Thyroid gland (tissue), 4 donors: Measurements from ENCODE around the gene KERA. TPM values are rescaled to one million over a fixed set of nuclear protein-coding genes. Genes with fewer than 3 reads are reported as not detected.

Experiments
- DNase-seq, 2 donors: peaks; one replicate each; pipeline ENCODE4 v3.0.0-alpha.2; 2019
- H3K27ac ChIP-seq, 3 donors: fragments of 200-600 bp; sonication (generic); 1 replicate in 2 of 3; 2 replicates in 1 of 3; pipeline ENCODE4 v1.5.1; 2016 to 2019; ENCODE audit warnings: mild to moderate bottlenecking in 1 of 3, moderate library complexity in 1 of 3
- H3K27me3 ChIP-seq: fragments of 200-600 bp; sonication (generic); one replicate; pipeline ENCODE4 v1.5.1; 2019
- H3K36me3 ChIP-seq, 2 donors: fragments of 200-600 bp; sonication (generic); one replicate each; pipeline ENCODE4 v1.5.1; 2016 to 2019
- H3K4me1 ChIP-seq, 2 donors: fragments of 200-600 bp; sonication (generic); one replicate each; pipeline ENCODE4 v1.5.1; 2017 to 2019
- H3K4me3 ChIP-seq, 3 donors: fragments of 200-600 bp; sonication (generic); replicated peaks in 1 of 3; 1 replicate in 2 of 3; 2 replicates in 1 of 3; pipeline ENCODE4 v1.5.1; 2016; ENCODE audit warnings: mild to moderate bottlenecking in 1 of 3
- H3K9me3 ChIP-seq: fragments of 200-600 bp; sonication (generic); one replicate; pipeline ENCODE4 v1.5.1; 2017
- POLR2A ChIP-seq, 2 donors: fragments of 450-650 bp; IDR thresholded peaks; one replicate each; pipeline ENCODE4 v1.6.1; 2017; ENCODE audit warnings: antibody characterized with exemption in 2 of 2, mild to moderate bottlenecking in 2 of 2, moderate library complexity in 1 of 2
- WGBS, 2 donors: methylation state at CpG; one replicate each; pipeline ENCODE4 v1.1.5; 2017; 5-methylcytosine and 5-hydroxymethylcytosine counted together
- intact Hi-C: fragments of 100-400 bp; cut with DNase I; formaldehyde crosslinking; loops from one replicate; pipeline ENCODE4 v1.15.1; 2023
- total RNA-seq, 4 donors: library from RNA; depleted of rRNA; stranded (reverse); fragments of >200 nt; gene quantifications; one replicate each; pipeline ENCODE4 v1.2.3, GENCODE V29; 2016
- TF ChIP-seq, protein P1 (sequence below), 6 experiments: fragments of 200-600 bp in 3 of 6; fragments of 450-650 bp in 3 of 6; sonication (generic) in 3 of 6; IDR thresholded peaks; one replicate each; pipeline ENCODE4 v1.5.1; 2016 to 2019; ENCODE audit warnings: antibody characterized with exemption in 6 of 6, mild to moderate bottlenecking in 2 of 6, inconsistent platforms in 1 of 6, moderate library complexity in 1 of 6

Gene KERA
- total RNA-seq, 4 donors from 2014 or later, result not detected

DNA sequence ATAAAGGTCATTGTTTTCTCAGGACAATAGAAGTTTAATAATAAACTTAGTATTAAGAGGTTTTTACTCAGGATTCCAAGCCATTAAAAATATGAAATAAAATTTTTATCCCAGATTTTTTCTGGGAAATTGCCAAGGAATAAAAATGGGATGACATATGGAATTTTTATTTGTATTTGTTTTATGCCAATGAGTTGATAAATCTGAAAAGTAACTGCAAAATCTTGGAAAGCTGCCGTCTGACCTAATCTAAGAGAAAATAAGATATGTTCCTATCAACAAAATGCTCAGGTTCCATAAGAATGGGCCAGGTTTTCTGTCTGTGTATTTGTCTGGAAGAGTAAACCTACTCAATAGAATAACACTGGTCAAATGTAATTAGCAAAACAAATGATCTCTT lies 22.2 kb upstream of the KERA start:
- intact Hi-C loops, result no loop called here
- H3K36me3 ChIP-seq, result no peaks in the 10 kb centered on the region
- WGBS, 2 donors, result 75 to 91% methylated on average over 1 of the region's 1 CpG
- H3K9me3 ChIP-seq, result no peaks in the 10 kb centered on the region
- no peak for DNase-seq
- H3K4me1 ChIP-seq, result no peaks in the 10 kb centered on the region
- no peak overlapping the region for H3K4me3 ChIP-seq
- no peak for TF ChIP-seq POLR2A (IDR thresholded peaks at IDR 0.05)
- TF ChIP-seq, protein P1, sequence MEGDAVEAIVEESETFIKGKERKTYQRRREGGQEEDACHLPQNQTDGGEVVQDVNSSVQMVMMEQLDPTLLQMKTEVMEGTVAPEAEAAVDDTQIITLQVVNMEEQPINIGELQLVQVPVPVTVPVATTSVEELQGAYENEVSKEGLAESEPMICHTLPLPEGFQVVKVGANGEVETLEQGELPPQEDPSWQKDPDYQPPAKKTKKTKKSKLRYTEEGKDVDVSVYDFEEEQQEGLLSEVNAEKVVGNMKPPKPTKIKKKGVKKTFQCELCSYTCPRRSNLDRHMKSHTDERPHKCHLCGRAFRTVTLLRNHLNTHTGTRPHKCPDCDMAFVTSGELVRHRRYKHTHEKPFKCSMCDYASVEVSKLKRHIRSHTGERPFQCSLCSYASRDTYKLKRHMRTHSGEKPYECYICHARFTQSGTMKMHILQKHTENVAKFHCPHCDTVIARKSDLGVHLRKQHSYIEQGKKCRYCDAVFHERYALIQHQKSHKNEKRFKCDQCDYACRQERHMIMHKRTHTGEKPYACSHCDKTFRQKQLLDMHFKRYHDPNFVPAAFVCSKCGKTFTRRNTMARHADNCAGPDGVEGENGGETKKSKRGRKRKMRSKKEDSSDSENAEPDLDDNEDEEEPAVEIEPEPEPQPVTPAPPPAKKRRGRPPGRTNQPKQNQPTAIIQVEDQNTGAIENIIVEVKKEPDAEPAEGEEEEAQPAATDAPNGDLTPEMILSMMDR (IDR thresholded peaks at IDR 0.05), result no peak
- H3K27ac ChIP-seq, result no peak overlapping the region
- no peaks in the 10 kb centered on the region for H3K27me3 ChIP-seq

DNA sequence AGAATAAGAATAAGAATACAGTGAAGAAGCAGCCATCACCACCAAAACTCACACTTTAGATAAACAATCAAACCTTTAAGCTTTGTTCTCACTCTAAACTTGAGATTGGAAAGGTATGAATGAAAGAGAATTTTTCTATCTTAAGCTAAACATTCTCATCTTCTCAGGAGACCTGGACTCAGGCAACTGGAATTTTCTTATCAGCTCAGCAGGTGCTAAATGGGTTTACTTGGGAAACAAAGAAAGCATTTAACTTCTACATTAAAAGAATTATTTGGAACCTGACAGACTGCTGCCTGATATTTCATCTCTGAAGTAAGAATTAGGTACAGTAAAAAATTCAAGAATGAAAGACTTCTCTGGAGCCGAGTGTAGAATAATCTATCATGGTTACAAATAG lies 20.7 kb upstream of the KERA start:
- intact Hi-C loops, result no loop called here
- 52 to 58% methylated on average over 1 of the region's 1 CpG for WGBS, 2 donors

DNA sequence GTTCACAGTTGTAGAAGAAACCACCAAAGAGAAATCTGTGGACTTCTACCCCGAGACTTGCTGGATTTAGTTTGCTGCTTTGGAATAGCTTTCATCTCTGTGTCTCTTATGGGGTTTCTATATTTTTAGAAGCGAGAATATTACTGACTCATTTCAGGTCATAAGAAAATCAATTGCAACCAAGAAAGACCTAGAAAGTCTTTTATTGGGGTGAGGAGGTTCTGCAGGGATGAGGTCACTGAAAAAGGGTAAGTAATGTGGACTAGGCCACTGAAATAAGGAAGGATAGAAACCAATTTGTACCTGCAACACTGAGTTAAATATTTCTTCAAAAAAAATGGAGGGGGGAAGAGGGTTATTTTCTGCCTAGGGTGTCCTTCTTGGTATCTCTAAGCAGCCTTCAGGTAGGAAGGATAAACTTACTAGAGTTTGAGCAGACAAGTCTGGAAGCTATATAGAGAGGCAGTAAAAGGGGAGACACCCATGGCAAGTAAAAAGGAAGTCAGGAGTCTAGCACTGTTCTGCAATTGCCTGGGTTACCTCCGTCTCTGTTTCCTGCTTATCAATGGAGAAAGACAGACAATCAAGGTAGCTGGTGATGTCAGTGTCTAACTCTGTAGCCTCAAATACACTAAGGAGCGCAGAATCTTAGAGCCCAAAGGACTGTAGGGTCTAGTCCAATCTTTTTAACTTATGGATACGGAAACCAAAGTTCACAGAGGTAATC lies 19.6 kb upstream of the KERA start:
- no peaks in the 10 kb centered on the region for H3K9me3 ChIP-seq
- DNase-seq, result no peak
- no peaks in the 10 kb centered on the region for H3K27me3 ChIP-seq
- intact Hi-C loops, result no loop called here
- H3K4me3 ChIP-seq, result no peak overlapping the region
- no peaks in the 10 kb centered on the region for H3K36me3 ChIP-seq
- WGBS, 2 donors, result 93 to 95% methylated on average over 5 of the region's 5 CpGs
- no peak for TF ChIP-seq POLR2A (IDR thresholded peaks at IDR 0.05)
- TF ChIP-seq, protein P1 (IDR thresholded peaks at IDR 0.05), result no peak
- H3K4me1 ChIP-seq, result no peaks in the 10 kb centered on the region
- no peak overlapping the region for H3K27ac ChIP-seq

More for the DNA sequence above, 20.7 kb upstream of the KERA start:
- H3K4me1 ChIP-seq, result no peaks in the 10 kb centered on the region
- no peak overlapping the region for H3K27ac ChIP-seq
- TF ChIP-seq, protein P1 (IDR thresholded peaks at IDR 0.05), result no peak
- no peak for TF ChIP-seq POLR2A (IDR thresholded peaks at IDR 0.05)
- DNase-seq, result no peak
- no peaks in the 10 kb centered on the region for H3K27me3 ChIP-seq
- no peaks in the 10 kb centered on the region for H3K36me3 ChIP-seq
- no peak overlapping the region for H3K4me3 ChIP-seq
- H3K9me3 ChIP-seq, result no peaks in the 10 kb centered on the region

DNA sequence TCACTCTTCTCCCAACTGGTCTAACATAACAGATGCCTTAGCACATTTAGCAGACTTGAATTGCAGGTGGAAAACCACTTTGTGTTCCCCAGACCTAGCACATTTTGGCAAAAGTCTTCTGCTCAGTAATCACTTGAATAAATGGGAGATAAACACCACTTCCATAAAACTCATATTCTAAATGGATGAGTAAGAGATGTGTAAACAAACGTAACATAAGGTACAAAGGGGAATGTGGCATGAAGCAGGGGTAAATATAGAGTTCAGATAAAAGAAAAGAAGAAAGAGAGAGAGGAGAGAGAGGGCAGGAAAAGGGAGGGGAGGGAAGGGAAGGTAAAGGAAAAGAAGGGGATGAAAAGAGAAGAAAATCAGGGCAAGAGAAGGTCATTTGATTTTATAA lies 17.0 kb upstream of the KERA start:
- Histone ChIP-seq H3K4me3 (no peak overlapping the region), H3K9me3 (no peaks in the 10 kb centered on the region), H3K4me1 (no peaks in the 10 kb centered on the region), H3K27me3 (no peaks in the 10 kb centered on the region), H3K36me3 (no peaks in the 10 kb centered on the region), H3K27ac (no peak overlapping the region)
- DNase-seq, result no peak
- 78 to 89% methylated on average over 1 of the region's 1 CpG for WGBS, 2 donors
- TF ChIP-seq POLR2A (IDR thresholded peaks at IDR 0.05), result no peak
- TF ChIP-seq, protein P1 (IDR thresholded peaks at IDR 0.05), result no peak
- intact Hi-C loops, result no loop called here

DNA sequence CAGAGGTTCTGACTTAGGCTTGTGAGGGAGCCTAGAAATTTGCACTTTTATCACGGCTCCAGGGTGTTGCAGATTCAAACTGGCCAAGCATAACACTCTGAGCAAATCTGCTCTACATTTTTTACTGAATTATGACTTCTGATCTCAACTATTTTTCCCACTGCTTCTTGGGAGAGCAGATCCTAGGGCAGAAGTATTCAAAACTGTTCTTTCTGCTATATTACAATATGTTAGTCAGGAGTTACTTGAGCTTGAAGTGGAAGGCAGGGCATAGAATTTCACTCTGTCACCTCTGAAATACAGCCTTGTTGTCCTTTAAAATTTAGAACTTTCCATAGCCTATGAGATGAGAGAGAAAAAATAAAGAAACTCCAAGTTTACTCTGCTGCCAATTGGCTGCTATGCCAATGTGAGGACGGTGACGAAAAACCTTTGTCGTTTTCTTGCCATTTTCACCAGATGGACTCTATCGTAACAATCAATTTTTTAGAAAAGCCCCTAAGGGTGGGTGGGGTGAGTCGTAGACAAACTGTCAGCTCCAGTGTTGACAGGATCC lies 16.4 kb upstream of the KERA start:
- H3K27me3 ChIP-seq, result no peaks in the 10 kb centered on the region
- DNase-seq, result no peak
- TF ChIP-seq, protein P1 (IDR thresholded peaks at IDR 0.05), result no peak
- TF ChIP-seq POLR2A (IDR thresholded peaks at IDR 0.05), result no peak
- H3K4me3 ChIP-seq, result no peak overlapping the region
- H3K4me1 ChIP-seq, result no peaks in the 10 kb centered on the region
- intact Hi-C loops, result no loop called here
- 64 to 68% methylated on average over 6 of the region's 6 CpGs for WGBS, 2 donors
- H3K27ac ChIP-seq, result no peak overlapping the region
- no peaks in the 10 kb centered on the region for H3K9me3 ChIP-seq
- no peaks in the 10 kb centered on the region for H3K36me3 ChIP-seq
